ENCODE data around the gene CYP51A1. TPM values are rescaled to one million over a fixed set of nuclear protein-coding genes. Genes with fewer than 3 reads are reported as not detected.
"Not testable (repeated sequence)": the region's sequence is repeated elsewhere in the genome, so short reads cannot be mapped to it uniquely, and the experiment has no call there.

CYP51A1 gene
- total RNA-seq = 10 to 100 TPM; 26.8 to 29.1 TPM

- POLR2A ChIA-PET = interaction anchor here (0.7 to 2.0 kb wide), 5 partner anchors 11 to 313 kb away, joined by 3 to 10 read pairs (median 5); partner anchors contain the start of genes AKAP9, ANKIB1, GATAD1 and KRIT1
- H3K4me3 Mint-ChIP-seq = peak within 1 kb of the TSS; percentile 94
- peak; percentile 91 for ATAC-seq (ENCODE audit: low read depth)
- DNase-seq = peak; percentile 95
- H3K4me1 Mint-ChIP-seq = peaks cover 24% of the 10 kb centered on the region
- H3K27ac Mint-ChIP-seq = peak within 1 kb of the TSS; percentile 99
- peaks cover 5% of the 10 kb centered on the region for H3K9me3 Mint-ChIP-seq
- peaks cover 23% of the 10 kb centered on the region for H3K36me3 Mint-ChIP-seq
- H3K27me3 Mint-ChIP-seq = peaks cover 2% of the 10 kb centered on the region
Observed at GRCh38 chr7:92134271-92135051, at the start of gene CYP51A1. CYP51A1 (minus strand) TSS chr7:92134477; CDS start chr7:92134364, 113 bp downstream.

GRCh38 chr7:92178928-92179924, 44.9 kb upstream of the CYP51A1 start, which contains the start of gene LRRD1:
LRRD1 (minus strand) TSS chr7:92179142; CDS start chr7:92165202, 13,940 bp downstream.
- ATAC-seq (ENCODE audit: low read depth) (peak; percentile 100), DNase-seq (peak; percentile 96)
- Mint-ChIP-seq H3K36me3 (no peaks in the 10 kb centered on the region), H3K9me3 (peaks cover 1% of the 10 kb centered on the region), H3K4me1 (peaks cover 9% of the 10 kb centered on the region), H3K27me3 (peaks cover 16% of the 10 kb centered on the region), H3K4me3 (peak within 1 kb of the TSS; percentile 84), H3K27ac (no peak within 1 kb of the TSS)
- POLR2A ChIA-PET = interaction anchor here (1.0 to 1.7 kb wide), 2 partner anchors 268 to 269 kb away, joined by 3 to 4 read pairs; partner anchors contain the start of gene GATAD1

- Mint-ChIP-seq H3K9me3 (no peaks in the 10 kb centered on the region), H3K27me3 (peaks cover 14% of the 10 kb centered on the region), H3K4me3 (no peak overlapping the region), H3K4me1 (peaks cover 9% of the 10 kb centered on the region), H3K36me3 (no peaks in the 10 kb centered on the region), H3K27ac (no peak overlapping the region)
- POLR2A ChIA-PET = interaction anchor here (0.7 kb wide), 1 partner anchor 268 kb away, joined by 3 read pairs; no protein-coding TSS in a partner anchor
- no peak for DNase-seq
- no peak for ATAC-seq (ENCODE audit: low read depth)
Observed at GRCh38 chr7:92177362-92177761, 43.1 kb upstream of the CYP51A1 start.

GRCh38 chr7:92169529-92169928, 35.3 kb upstream of the CYP51A1 start:
- H3K4me3 Mint-ChIP-seq; H3K4me1 Mint-ChIP-seq; POLR2A ChIA-PET; DNase-seq; ATAC-seq (ENCODE audit: low read depth); H3K9me3 Mint-ChIP-seq; H3K27ac Mint-ChIP-seq; H3K36me3 Mint-ChIP-seq: not testable (repeated sequence)
- peaks cover 13% of the 10 kb centered on the region for H3K27me3 Mint-ChIP-seq

GRCh38 chr7:92161271-92161670, 27.0 kb upstream of the CYP51A1 start:
- Mint-ChIP-seq H3K36me3 (peaks cover 2% of the 10 kb centered on the region), H3K4me1 (peaks cover 8% of the 10 kb centered on the region), H3K9me3 (no peaks in the 10 kb centered on the region), H3K27me3 (peaks cover 28% of the 10 kb centered on the region), H3K27ac (no peak overlapping the region), H3K4me3 (no peak overlapping the region)
- ATAC-seq (ENCODE audit: low read depth) = no peak
- DNase-seq = no peak
- POLR2A ChIA-PET = no interaction called here

- ATAC-seq (ENCODE audit: low read depth) (no peak), DNase-seq (no peak)
- peaks cover 2% of the 10 kb centered on the region for H3K36me3 Mint-ChIP-seq
- peaks cover 8% of the 10 kb centered on the region for H3K4me1 Mint-ChIP-seq
- H3K9me3 Mint-ChIP-seq = no peaks in the 10 kb centered on the region
- H3K27ac Mint-ChIP-seq = no peak overlapping the region
- POLR2A ChIA-PET = no interaction called here
- no peak overlapping the region for H3K4me3 Mint-ChIP-seq
- peaks cover 33% of the 10 kb centered on the region for H3K27me3 Mint-ChIP-seq
Observed at GRCh38 chr7:92158660-92159575, 24.6 kb upstream of the CYP51A1 start.

- H3K27me3 Mint-ChIP-seq = peaks cover 25% of the 10 kb centered on the region
- no peaks in the 10 kb centered on the region for H3K9me3 Mint-ChIP-seq
- ATAC-seq (ENCODE audit: low read depth) (no peak), DNase-seq (no peak)
- no peak overlapping the region for H3K27ac Mint-ChIP-seq
- no peak overlapping the region for H3K4me3 Mint-ChIP-seq
- H3K36me3 Mint-ChIP-seq = peaks cover 2% of the 10 kb centered on the region
- H3K4me1 Mint-ChIP-seq = peaks cover 8% of the 10 kb centered on the region
- POLR2A ChIA-PET = no interaction called here
Observed at GRCh38 chr7:92156990-92157389, 22.7 kb upstream of the CYP51A1 start.

- no peak for DNase-seq
- POLR2A ChIA-PET = no interaction called here
- Mint-ChIP-seq H3K36me3 (peaks cover 2% of the 10 kb centered on the region), H3K9me3 (no peaks in the 10 kb centered on the region), H3K4me3 (no peak overlapping the region), H3K27ac (no peak overlapping the region), H3K4me1 (peaks cover 8% of the 10 kb centered on the region), H3K27me3 (peaks cover 16% of the 10 kb centered on the region)
- ATAC-seq (ENCODE audit: low read depth) = no peak
Observed at GRCh38 chr7:92155108-92155739, 20.9 kb upstream of the CYP51A1 start.

GRCh38 chr7:92150450-92151017, 16.3 kb upstream of the CYP51A1 start:
- H3K36me3 Mint-ChIP-seq = no peaks in the 10 kb centered on the region
- H3K27ac Mint-ChIP-seq = no peak overlapping the region
- no peaks in the 10 kb centered on the region for H3K9me3 Mint-ChIP-seq
- H3K4me3 Mint-ChIP-seq = no peak overlapping the region
- POLR2A ChIA-PET = no interaction called here
- H3K4me1 Mint-ChIP-seq = no peaks in the 10 kb centered on the region
- peaks cover 7% of the 10 kb centered on the region for H3K27me3 Mint-ChIP-seq
- DNase-seq (no peak), ATAC-seq (ENCODE audit: low read depth) (no peak)

GRCh38 chr7:92149736-92150239, 15.5 kb upstream of the CYP51A1 start:
- no peaks in the 10 kb centered on the region for H3K9me3 Mint-ChIP-seq
- peaks cover 5% of the 10 kb centered on the region for H3K27me3 Mint-ChIP-seq
- no peak overlapping the region for H3K4me3 Mint-ChIP-seq
- no peak for DNase-seq
- no peak overlapping the region for H3K27ac Mint-ChIP-seq
- POLR2A ChIA-PET = no interaction called here
- H3K4me1 Mint-ChIP-seq = no peaks in the 10 kb centered on the region
- H3K36me3 Mint-ChIP-seq = no peaks in the 10 kb centered on the region
- no peak for ATAC-seq (ENCODE audit: low read depth)

- ATAC-seq (ENCODE audit: low read depth); H3K4me3 Mint-ChIP-seq; POLR2A ChIA-PET: not testable (repeated sequence)
Observed at GRCh38 chr7:92143192-92143880, 9.1 kb upstream of the CYP51A1 start.

More at GRCh38 chr7:92143192-92143880, 9.1 kb upstream of the CYP51A1 start:
- not testable (repeated sequence) for H3K27me3 Mint-ChIP-seq, H3K4me1 Mint-ChIP-seq, DNase-seq, H3K36me3 Mint-ChIP-seq, H3K27ac Mint-ChIP-seq, H3K9me3 Mint-ChIP-seq

All from activated naive CD8-positive, alpha-beta T cell treated with anti-CD3 and anti-CD28 coated beads, Interleukin-2, amount 10 ng/mL, durations not matched to agents 7 days and 5 days (primary cell).